SK-N-SH (cell line): ENCODE measurements around the gene NUP58. TPM values are rescaled to one million over a fixed set of nuclear protein-coding genes. Genes with fewer than 3 reads are reported as not detected.
A peak's percentile ranks its signal among the peaks of the same experiment; 100 is the strongest.

Source experiments
- CTCF ChIA-PET: fragments of 300-600, 350-600 bp; formaldehyde crosslinking; extraction: SDS; loops from one replicate; lab custom pipeline; 2021; lab: Yijun Ruan, JAX
- POLR2A ChIA-PET: fragments of 350-600 bp; sonication (Branson Sonifier 250); formaldehyde crosslinking; extraction: SDS; loops from one replicate; lab custom pipeline; 2020; ENCODE audit warnings: antibody characterized with exemption, inconsistent platforms; lab: Yijun Ruan, JAX
- DNase-seq: peaks from one replicate; pipeline ENCODE4 v3.0.0; 2012
- H2AFZ ChIP-seq: fragments of 200-600 bp; sonication (generic); 2 replicates; pipeline ENCODE4 v1.8.1; 2016; ENCODE audit warnings: antibody characterized with exemption, mild to moderate bottlenecking, low read depth
- H3F3A ChIP-seq: fragments of 200-600 bp; sonication (generic); replicated peaks from 2 replicates; pipeline ENCODE3; 2016; ENCODE audit warnings: antibody characterized with exemption, mild to moderate bottlenecking; ENCODE audit not compliant: insufficient read depth
- H3K27ac ChIP-seq, 2 experiments: fragments of 200-500 bp in 1 of 2; fragments of 200-600 bp in 1 of 2; sonication (Bioruptor generic) in 1 of 2; sonication (generic), shearing (Covaris generic) in 1 of 2; 2 replicates each; pipeline versions ENCODE4 v1.5.1 to v1.6.1; 2014 to 2016; ENCODE audit warnings: low read depth in 2 of 2, inconsistent platforms in 1 of 2, low read length in 1 of 2, mild to moderate bottlenecking in 1 of 2, mixed read lengths in 1 of 2
- H3K27me3 ChIP-seq: fragments of 200-600 bp; sonication (generic), shearing (Covaris generic); 2 replicates; pipeline ENCODE4 v1.6.1; 2016; ENCODE audit warnings: mixed run types; ENCODE audit not compliant: insufficient read depth
- H3K36me3 ChIP-seq, 2 experiments: fragments of 200-500 bp in 1 of 2; fragments of 200-600 bp in 1 of 2; sonication (Bioruptor generic) in 1 of 2; sonication (generic) in 1 of 2; replicated peaks in 1 of 2; 2 replicates each; pipeline versions ENCODE3 to v1.5.1; 2014 to 2016; ENCODE audit warnings: low read length in 1 of 2, mild to moderate bottlenecking in 1 of 2; ENCODE audit not compliant: insufficient read depth in 2 of 2, control insufficient read depth in 1 of 2
- H3K4me1 ChIP-seq, 2 experiments: fragments of 200-500 bp in 1 of 2; fragments of 200-600 bp in 1 of 2; sonication (Bioruptor generic) in 1 of 2; sonication (generic), shearing (Covaris generic) in 1 of 2; 2 replicates each; pipeline versions ENCODE4 v1.5.1 to v1.6.1; 2014 to 2016; ENCODE audit warnings: low read depth in 1 of 2, low read length in 1 of 2, mixed run types in 1 of 2; ENCODE audit not compliant: insufficient read depth in 2 of 2, control insufficient read depth in 1 of 2
- H3K4me2 ChIP-seq: fragments of 200-600 bp; sonication (generic), shearing (Covaris generic); 2 replicates; pipeline ENCODE4 v1.6.1; 2017; ENCODE audit warnings: mixed run types
- H3K4me3 ChIP-seq, 2 experiments: fragments of 200-500 bp in 1 of 2; fragments of 200-600 bp in 1 of 2; sonication (Bioruptor generic) in 1 of 2; sonication (generic), shearing (Covaris generic) in 1 of 2; 2 replicates each; pipeline versions ENCODE4 v1.5.1 to v1.8.1; 2014 to 2016; ENCODE audit warnings: low read depth in 2 of 2, inconsistent platforms in 1 of 2, low read length in 1 of 2, mild to moderate bottlenecking in 1 of 2, mixed read lengths in 1 of 2, moderate library complexity in 1 of 2
- H3K79me2 ChIP-seq: fragments of 200-600 bp; sonication (generic); 2 replicates; pipeline ENCODE4 v1.8.1; 2017; ENCODE audit warnings: mild to moderate bottlenecking; ENCODE audit not compliant: insufficient read depth
- H3K9ac ChIP-seq: fragments of 200-600 bp; sonication (generic); 2 replicates; pipeline ENCODE4 v1.6.1; 2017; ENCODE audit warnings: mixed run types
- H3K9me2 ChIP-seq: fragments of 200-600 bp; sonication (generic); 2 replicates; pipeline ENCODE4 v1.6.1; 2017; ENCODE audit warnings: mixed run types
- H3K9me3 ChIP-seq: fragments of 200-600 bp; sonication (generic); 2 replicates; pipeline ENCODE4 v1.6.1; 2017; ENCODE audit warnings: mixed run types, mild to moderate bottlenecking, moderate library complexity
- H4K20me1 ChIP-seq: fragments of 200-600 bp; sonication (generic); 2 replicates; pipeline ENCODE4 v1.6.1; 2017; ENCODE audit warnings: mild to moderate bottlenecking, mixed run types; ENCODE audit not compliant: insufficient read depth
- ELF1 ChIP-seq: IDR thresholded peaks from 2 replicates; pipeline ENCODE4 v1.4.0; 2012
- EP300 ChIP-seq, 2 experiments: IDR thresholded peaks; 2 replicates each; pipeline versions ENCODE4 v1.4.0 to v1.6.1; 2012; ENCODE audit warnings: borderline replicate concordance in 1 of 2, low read depth in 1 of 2, low read length in 1 of 2
- EZH2phosphoT487 ChIP-seq: fragments of 200-600 bp; sonication (generic); IDR thresholded peaks from 2 replicates; pipeline ENCODE4 v1.6.1; 2017; ENCODE audit warnings: low read depth, mixed run types, mild to moderate bottlenecking, antibody characterized with exemption, moderate library complexity, borderline replicate concordance
- GABPA ChIP-seq: IDR thresholded peaks from 2 replicates; pipeline ENCODE4 v1.4.0; 2012; ENCODE audit warnings: low read depth, mild to moderate bottlenecking
- MEF2A ChIP-seq: IDR thresholded peaks from 2 replicates; pipeline ENCODE4 v1.4.0; 2012; ENCODE audit warnings: low read depth, borderline replicate concordance
- MXI1 ChIP-seq: IDR thresholded peaks from 2 replicates; pipeline ENCODE4 v1.6.1; 2012; ENCODE audit warnings: mild to moderate bottlenecking, low read depth, low read length, improper control_type of control experiment
- NRF1 ChIP-seq: IDR thresholded peaks from 2 replicates; pipeline ENCODE4 v1.6.1; 2012; ENCODE audit warnings: low read depth, mild to moderate bottlenecking, low read length
- RCOR1 ChIP-seq: fragments of 150-350 bp; IDR thresholded peaks from 2 replicates; pipeline ENCODE4 v1.6.1; 2017; ENCODE audit warnings: antibody characterized with exemption, low read length
- SMC3 ChIP-seq: IDR thresholded peaks from 2 replicates; pipeline ENCODE4 v1.6.1; 2012; ENCODE audit warnings: low read depth, low read length, improper control_type of control experiment
- WGBS: methylation state at CpG from one replicate; pipeline ENCODE4 v1.1.6; 2017; ENCODE audit warnings: low lambda C conversion rate; 5-methylcytosine and 5-hydroxymethylcytosine counted together
- polyA plus RNA-seq, 3 experiments: library from polyadenylated mRNA; depleted of rRNA; stranded (reverse); fragments of >200 nt; gene quantifications; 2 replicates each; pipeline ENCODE4 v1.2.3, GENCODE V29; 2012
- TF ChIP-seq, protein P1 (sequence below): IDR thresholded peaks from 2 replicates; pipeline ENCODE4; 2012
- TF ChIP-seq, protein P2 (sequence below): IDR thresholded peaks from 2 replicates; pipeline ENCODE4 v1.4.0; 2012; ENCODE audit warnings: low read depth, borderline replicate concordance

Gene NUP58
- polyA plus RNA-seq, 1 of the 3 experiments (the other 2 are of a cell fraction) = 18.1 TPM

DNA sequence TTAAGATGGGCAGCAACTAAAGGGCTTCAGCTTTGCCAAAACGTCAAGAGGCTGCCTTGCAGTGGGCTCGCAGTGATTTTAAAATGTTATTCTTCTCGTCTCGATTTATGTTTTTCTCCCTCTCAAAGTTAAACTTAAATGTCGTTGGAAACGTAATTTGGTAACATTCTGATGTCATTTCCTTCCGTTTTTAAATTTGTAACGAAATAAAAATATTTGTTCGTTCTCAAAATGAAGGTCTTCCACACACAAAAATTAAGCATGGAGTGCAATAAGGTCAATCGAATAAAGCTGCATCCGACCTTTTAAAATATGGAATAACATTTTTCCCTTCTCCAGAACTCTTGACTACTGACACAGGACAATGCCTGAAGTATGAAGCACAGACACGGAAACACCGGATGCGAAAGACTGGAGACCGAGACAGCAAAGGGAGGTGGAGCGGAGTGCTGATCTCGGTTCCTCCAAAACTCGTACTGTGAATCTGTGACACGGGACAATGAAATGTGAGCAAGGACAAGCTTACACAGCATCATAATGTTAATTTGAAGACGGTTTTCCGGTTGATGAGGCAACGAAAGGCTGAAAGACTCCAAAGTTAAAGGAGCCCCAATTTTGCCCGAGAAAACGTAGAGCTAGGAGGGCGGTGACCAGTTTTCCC lies 15.0 kb upstream of the NUP58 start:
- 2% methylated on average over 25 of the region's 25 CpGs for WGBS
- Histone ChIP-seq H3K9ac (peak overlapping the region; percentile 97), H3K27me3 (no peaks in the 10 kb centered on the region), H3K79me2 (peaks cover 59% of the 10 kb centered on the region), H2AFZ (peak overlapping the region; percentile 90; the same call in 1 of the 2 replicates), H3K27ac (peak overlapping the region; percentile 74 to 89), H4K20me1 (peaks cover 4% of the 10 kb centered on the region), H3K4me3 (peak overlapping the region; percentile 96 to 97), H3K36me3 (peaks cover 0 to 12% of the 10 kb centered on the region in 2 experiments), H3K4me2 (peak overlapping the region; percentile 87), H3K9me2 (no peaks in the 10 kb centered on the region), H3K9me3 (no peaks in the 10 kb centered on the region), H3F3A (peaks cover 11% of the 10 kb centered on the region), H3K4me1 (peaks cover 4 to 13% of the 10 kb centered on the region in 2 experiments; a peak in 3 of 4 replicates)
- CTCF ChIA-PET = interaction anchor here (1.2 to 3.0 kb wide), 7 partner anchors 10 to 90 kb away, joined by 4 to 28 read pairs (median 5); no protein-coding TSS in a partner anchor
- no peak for TF ChIP-seq RCOR1
- no peak for TF ChIP-seq EZH2phosphoT487
- no peak for TF ChIP-seq MEF2A
- peak; percentile 44; the same call in 1 of the 2 replicates for TF ChIP-seq GABPA
- no peak for TF ChIP-seq ELF1
- TF ChIP-seq, protein P1, sequence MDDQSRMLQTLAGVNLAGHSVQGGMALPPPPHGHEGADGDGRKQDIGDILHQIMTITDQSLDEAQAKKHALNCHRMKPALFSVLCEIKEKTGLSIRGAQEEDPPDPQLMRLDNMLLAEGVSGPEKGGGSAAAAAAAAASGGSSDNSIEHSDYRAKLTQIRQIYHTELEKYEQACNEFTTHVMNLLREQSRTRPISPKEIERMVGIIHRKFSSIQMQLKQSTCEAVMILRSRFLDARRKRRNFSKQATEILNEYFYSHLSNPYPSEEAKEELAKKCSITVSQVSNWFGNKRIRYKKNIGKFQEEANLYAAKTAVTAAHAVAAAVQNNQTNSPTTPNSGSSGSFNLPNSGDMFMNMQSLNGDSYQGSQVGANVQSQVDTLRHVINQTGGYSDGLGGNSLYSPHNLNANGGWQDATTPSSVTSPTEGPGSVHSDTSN = no peak
- no peak for TF ChIP-seq SMC3
- TF ChIP-seq MXI1 = peak; percentile 24; the same call in 1 of the 2 replicates
- TF ChIP-seq, protein P2, sequence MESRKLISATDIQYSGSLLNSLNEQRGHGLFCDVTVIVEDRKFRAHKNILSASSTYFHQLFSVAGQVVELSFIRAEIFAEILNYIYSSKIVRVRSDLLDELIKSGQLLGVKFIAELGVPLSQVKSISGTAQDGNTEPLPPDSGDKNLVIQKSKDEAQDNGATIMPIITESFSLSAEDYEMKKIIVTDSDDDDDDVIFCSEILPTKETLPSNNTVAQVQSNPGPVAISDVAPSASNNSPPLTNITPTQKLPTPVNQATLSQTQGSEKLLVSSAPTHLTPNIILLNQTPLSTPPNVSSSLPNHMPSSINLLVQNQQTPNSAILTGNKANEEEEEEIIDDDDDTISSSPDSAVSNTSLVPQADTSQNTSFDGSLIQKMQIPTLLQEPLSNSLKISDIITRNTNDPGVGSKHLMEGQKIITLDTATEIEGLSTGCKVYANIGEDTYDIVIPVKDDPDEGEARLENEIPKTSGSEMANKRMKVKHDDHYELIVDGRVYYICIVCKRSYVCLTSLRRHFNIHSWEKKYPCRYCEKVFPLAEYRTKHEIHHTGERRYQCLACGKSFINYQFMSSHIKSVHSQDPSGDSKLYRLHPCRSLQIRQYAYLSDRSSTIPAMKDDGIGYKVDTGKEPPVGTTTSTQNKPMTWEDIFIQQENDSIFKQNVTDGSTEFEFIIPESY = no peak
- no peak for TF ChIP-seq NRF1
- TF ChIP-seq EP300 (IDR thresholded peaks at IDR 0.05; ENCODE audit: borderline replicate concordance in 1 of 2, low read depth in 1 of 2, low read length in 1 of 2) = no peak
- POLR2A ChIA-PET = no interaction called here
- DNase-seq = peak; percentile 49
